ENCODE results near the gene POLR3H. TPM values are rescaled to one million over a fixed set of nuclear protein-coding genes. Genes with fewer than 3 reads are reported as not detected.

POLR3H gene
- total RNA-seq, 1 donor from 2014 or later, result 24.6 TPM

DNA sequence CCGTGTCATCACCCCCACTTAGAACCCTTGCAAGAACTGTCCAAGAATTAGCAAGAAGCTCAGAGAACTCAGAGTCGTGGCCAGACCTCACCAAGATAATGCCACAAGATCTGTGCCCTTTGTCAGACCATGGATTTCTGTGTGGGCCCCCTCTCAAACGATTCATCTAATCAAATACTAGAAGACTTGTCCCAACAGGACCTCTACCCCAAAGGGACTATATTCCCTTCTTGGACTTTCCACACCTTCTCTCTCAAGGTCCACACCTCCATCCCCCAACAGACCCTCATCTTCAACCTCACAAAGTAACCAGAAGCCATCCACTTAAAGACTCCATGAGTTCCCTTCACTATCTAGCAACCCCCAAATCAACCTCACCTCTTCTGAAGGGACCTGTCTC lies 2.8 kb downstream of the POLR3H start:
- H3K4me3 Mint-ChIP-seq (ENCODE audit: unreplicated experiment), result peak overlapping the region; percentile 8
- peaks cover 10% of the 10 kb centered on the region for H3K4me1 Mint-ChIP-seq (ENCODE audit: low read depth, unreplicated experiment)
- H3K9me3 Mint-ChIP-seq (ENCODE audit: unreplicated experiment), result no peaks in the 10 kb centered on the region
- peaks cover 7% of the 10 kb centered on the region for H3K27me3 Mint-ChIP-seq (ENCODE audit: unreplicated experiment)
- no peak for DNase-seq
- peak overlapping the region; percentile 0 for H3K27ac Mint-ChIP-seq (ENCODE audit: unreplicated experiment)
- no peak for TF ChIP-seq CTCF (IDR thresholded peaks at IDR 0.05; ENCODE audit: partially characterized antibody, unreplicated experiment)
- H3K36me3 Mint-ChIP-seq (ENCODE audit: unreplicated experiment), result no peaks in the 10 kb centered on the region

GRCh38 chr22:41540365-41540764 lies 3.9 kb downstream of the POLR3H start:
- Mint-ChIP-seq H3K27ac (ENCODE audit: unreplicated experiment) (no peak overlapping the region), H3K4me3 (ENCODE audit: unreplicated experiment) (no peak overlapping the region), H3K27me3 (ENCODE audit: unreplicated experiment) (peaks cover 7% of the 10 kb centered on the region), H3K36me3 (ENCODE audit: unreplicated experiment) (no peaks in the 10 kb centered on the region), H3K4me1 (ENCODE audit: low read depth, unreplicated experiment) (peaks cover 10% of the 10 kb centered on the region), H3K9me3 (ENCODE audit: unreplicated experiment) (no peaks in the 10 kb centered on the region)
- DNase-seq, result no peak
- TF ChIP-seq CTCF (IDR thresholded peaks at IDR 0.05; ENCODE audit: partially characterized antibody, unreplicated experiment), result no peak

DNA sequence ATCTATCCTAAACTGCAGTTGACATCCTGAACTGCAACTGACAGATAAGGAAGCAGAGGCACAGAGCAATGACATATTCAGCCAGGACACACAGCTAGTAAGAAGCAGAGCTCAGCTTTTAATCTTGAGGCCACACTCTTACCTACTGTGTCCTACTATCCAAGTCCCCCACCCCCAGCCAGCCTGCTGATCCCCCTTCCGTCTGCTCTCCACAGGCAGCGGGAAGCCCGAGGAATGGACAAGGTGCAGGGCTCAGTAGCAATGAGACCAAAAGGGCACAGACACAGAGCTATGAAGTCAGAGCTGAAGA lies 4.3 kb downstream of the POLR3H start:
- Mint-ChIP-seq H3K27me3 (ENCODE audit: unreplicated experiment) (peaks cover 8% of the 10 kb centered on the region), H3K4me1 (ENCODE audit: low read depth, unreplicated experiment) (peaks cover 9% of the 10 kb centered on the region), H3K4me3 (ENCODE audit: unreplicated experiment) (no peak overlapping the region), H3K36me3 (ENCODE audit: unreplicated experiment) (no peaks in the 10 kb centered on the region), H3K27ac (ENCODE audit: unreplicated experiment) (no peak overlapping the region), H3K9me3 (ENCODE audit: unreplicated experiment) (no peaks in the 10 kb centered on the region)
- no peak for TF ChIP-seq CTCF (IDR thresholded peaks at IDR 0.05; ENCODE audit: partially characterized antibody, unreplicated experiment)
- DNase-seq, result no peak

DNA sequence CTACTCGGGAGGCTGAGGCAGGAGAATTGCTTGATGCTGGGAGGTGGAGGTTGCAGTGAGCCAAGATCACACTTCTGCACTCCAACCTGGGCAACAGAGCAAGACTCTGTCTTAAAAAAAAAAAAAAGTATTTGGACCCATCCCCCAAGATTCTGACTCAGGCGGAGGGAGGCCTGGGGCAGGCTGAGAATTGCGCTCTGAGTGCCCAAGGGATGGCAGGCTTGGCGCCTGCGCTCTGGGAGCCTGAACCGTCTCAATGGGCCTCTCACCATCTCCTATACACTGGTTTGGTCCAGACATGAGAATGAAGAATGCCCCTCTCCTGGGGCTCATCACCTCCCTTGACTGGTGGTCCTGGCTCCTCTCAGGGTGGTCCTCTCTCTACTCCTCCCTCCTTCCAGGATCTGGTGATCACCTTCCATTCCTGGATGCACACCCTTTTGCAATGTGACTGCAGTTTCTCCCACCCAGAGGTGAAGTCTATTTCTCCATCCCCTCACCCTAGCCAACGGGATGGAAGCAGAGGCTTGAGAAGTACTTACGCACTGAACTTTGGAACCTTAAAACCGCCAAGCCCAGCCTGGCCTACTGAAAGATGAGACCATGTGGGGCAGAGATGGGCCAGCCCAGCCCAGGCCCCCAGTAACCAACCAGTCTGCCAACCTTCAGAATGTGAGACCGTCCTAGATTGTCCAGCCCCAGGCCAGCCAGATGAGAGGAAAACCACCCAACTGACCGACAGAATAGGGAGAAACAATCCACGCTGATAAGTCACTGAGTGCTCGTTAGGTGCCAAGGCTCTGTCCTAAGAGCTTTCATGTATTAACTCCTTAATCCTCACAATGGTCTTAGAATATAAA lies 4.9 kb downstream of the POLR3H start:
- Mint-ChIP-seq H3K9me3 (ENCODE audit: unreplicated experiment) (no peaks in the 10 kb centered on the region), H3K36me3 (ENCODE audit: unreplicated experiment) (no peaks in the 10 kb centered on the region), H3K4me1 (ENCODE audit: low read depth, unreplicated experiment) (peaks cover 4% of the 10 kb centered on the region), H3K4me3 (ENCODE audit: unreplicated experiment) (no peak overlapping the region), H3K27ac (ENCODE audit: unreplicated experiment) (no peak overlapping the region), H3K27me3 (ENCODE audit: unreplicated experiment) (peaks cover 10% of the 10 kb centered on the region)
- TF ChIP-seq CTCF (IDR thresholded peaks at IDR 0.05; ENCODE audit: partially characterized antibody, unreplicated experiment), result no peak
- DNase-seq, result no peak

DNA sequence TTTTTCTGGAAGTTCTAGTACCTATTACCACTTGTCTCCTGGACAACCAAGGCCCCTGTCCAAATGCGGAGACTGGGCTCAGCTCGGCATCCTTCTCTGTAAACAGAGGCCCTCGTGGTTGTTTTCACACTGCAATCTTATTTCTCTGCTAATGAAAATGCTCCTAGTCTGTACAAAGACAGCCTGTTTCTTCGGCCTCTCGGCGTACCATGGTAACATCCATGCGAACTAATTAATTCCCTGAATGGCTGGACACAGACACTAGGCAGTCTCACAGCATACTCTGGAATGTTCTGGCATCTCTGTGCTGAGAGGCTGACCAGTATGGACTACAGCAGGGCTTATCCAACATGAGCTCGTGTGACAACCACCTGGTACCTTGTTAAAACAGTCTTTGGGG lies 5.7 kb downstream of the POLR3H start:
- Mint-ChIP-seq H3K36me3 (ENCODE audit: unreplicated experiment) (no peaks in the 10 kb centered on the region), H3K27ac (ENCODE audit: unreplicated experiment) (no peak overlapping the region), H3K4me3 (ENCODE audit: unreplicated experiment) (no peak overlapping the region), H3K9me3 (ENCODE audit: unreplicated experiment) (no peaks in the 10 kb centered on the region), H3K4me1 (ENCODE audit: low read depth, unreplicated experiment) (peaks cover 4% of the 10 kb centered on the region), H3K27me3 (ENCODE audit: unreplicated experiment) (peaks cover 10% of the 10 kb centered on the region)
- no peak for DNase-seq
- TF ChIP-seq CTCF (IDR thresholded peaks at IDR 0.05; ENCODE audit: partially characterized antibody, unreplicated experiment), result no peak
